ENCODE measurements around the gene ADGRG1.

DNA sequence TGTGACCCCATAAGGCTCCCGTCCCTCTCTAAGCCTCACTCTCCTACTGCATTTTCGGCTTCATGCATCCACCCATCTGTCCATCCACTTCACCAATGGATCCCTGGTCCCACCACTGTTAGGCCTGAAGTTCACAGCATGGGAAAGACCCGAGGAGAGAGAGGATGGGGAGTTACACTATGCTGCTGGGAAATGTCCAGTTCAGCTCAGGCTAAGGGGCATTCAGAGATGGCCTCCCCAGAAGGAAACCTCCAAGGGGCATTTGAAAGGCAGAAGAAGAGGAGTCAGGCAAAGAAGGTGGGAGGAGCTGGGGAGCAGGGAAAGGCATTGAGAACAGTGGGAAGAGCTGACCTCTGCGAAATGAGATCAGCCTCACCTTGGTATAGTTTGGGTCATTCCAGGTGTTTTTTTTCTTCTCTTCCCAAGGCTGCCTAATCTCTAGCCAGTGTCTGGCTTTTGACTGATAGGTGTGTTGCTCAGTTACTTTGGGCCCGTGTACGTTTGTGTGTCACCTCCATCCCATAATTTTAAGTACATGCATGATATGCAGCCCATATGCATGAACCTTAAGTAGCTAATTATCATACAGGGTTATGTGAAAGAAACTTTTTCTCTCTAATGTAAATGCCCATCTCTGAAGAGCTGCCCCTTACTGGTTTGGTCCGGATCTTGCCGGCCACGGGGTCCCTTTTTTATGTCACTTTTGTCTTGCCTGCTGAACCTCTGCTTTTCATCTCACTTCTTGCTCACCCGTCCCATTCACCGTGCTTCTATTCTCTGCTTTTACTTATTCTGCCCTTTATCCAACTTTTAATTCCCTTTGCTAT, 54.6 kb downstream of the ADGRG1 start:
- TF ChIP-seq POLR2A (IDR thresholded peaks at IDR 0.05; ENCODE audit: low read depth, low read length) = no peak
- TF ChIP-seq POLR2AphosphoS5 (IDR thresholded peaks at IDR 0.05; ENCODE audit: low read depth, low read length) = no peak

Data from GM12892 (cell line).